ENCODE measurements around the gene RANBP10. TPM values are rescaled to one million over a fixed set of nuclear protein-coding genes. Genes with fewer than 3 reads are reported as not detected.
A peak's percentile ranks its signal among the peaks of the same experiment; 100 is the strongest.

The RANBP10 gene
- total and polyA plus RNA-seq, 9 of the 15 experiments (the other 6 are each of a cell fraction or from before 2014, with no cell fraction given): 0.61 to 19.3 (median 5.9) TPM

- TF ChIP-seq BDP1 (IDR thresholded peaks at IDR 0.05; ENCODE audit: insufficient read depth, insufficient read length): no peak
- 0 out of 2 replicates have a peak, but pooled peaks have one; percentile 25 for TF ChIP-seq SMARCE1 (IDR thresholded peaks at IDR 0.05)
- no peak for TF ChIP-seq ZNF23 (CRISPR knock-in tag; IDR thresholded peaks at IDR 0.05)
- no peak for TF ChIP-seq KAT8 (IDR thresholded peaks at IDR 0.05; ENCODE audit: low read depth)
- no peak for TF ChIP-seq MYNN (IDR thresholded peaks at IDR 0.05)
- no peak for TF ChIP-seq MYNN (CRISPR knock-in tag; IDR thresholded peaks at IDR 0.05)
- TF ChIP-seq ZEB2 (IDR thresholded peaks at IDR 0.05): no peak
- TF ChIP-seq NRF1 (conservative IDR thresholded peaks at IDR 0.05 in 1 of 2, IDR thresholded peaks at IDR 0.05 in 1 of 2): no peak
- no peak for TF ChIP-seq HCFC1 (IDR thresholded peaks at IDR 0.05; ENCODE audit: low read depth, low read length)
- TF ChIP-seq NR3C1 (CRISPR knock-in tag; IDR thresholded peaks at IDR 0.05): peak; percentile 80; the same call in 1 of the 2 replicates
- TF ChIP-seq E2F4 (CRISPR knock-in tag; IDR thresholded peaks at IDR 0.05; ENCODE audit: low read depth): 0 out of 2 replicates have a peak, but pooled peaks have one; percentile 39
- TF ChIP-seq PREB (CRISPR knock-in tag; IDR thresholded peaks at IDR 0.05): 0 out of 2 replicates have a peak, but pooled peaks have one; percentile 13
- 0 out of 2 replicates have a peak, but pooled peaks have one; percentile 12 for TF ChIP-seq ZBTB9 (CRISPR knock-in tag; IDR thresholded peaks at IDR 0.05)
- no peak for TF ChIP-seq ARHGAP35 (IDR thresholded peaks at IDR 0.05; ENCODE audit: partially characterized antibody)
- no peak for TF ChIP-seq TFE3 (CRISPR knock-in tag; IDR thresholded peaks at IDR 0.05)
- TF ChIP-seq CBFA2T2 (conservative IDR thresholded peaks at IDR 0.05): no peak
- TF ChIP-seq BRD4 (IDR thresholded peaks at IDR 0.05): no peak
- 0 out of 2 replicates have a peak, but pooled peaks have one; percentile 29 for TF ChIP-seq ZNF175 (CRISPR knock-in tag; IDR thresholded peaks at IDR 0.05; ENCODE audit: low read depth)
- no peak for TF ChIP-seq C11orf30 (IDR thresholded peaks at IDR 0.05; ENCODE audit: low read depth)
- no peak for TF ChIP-seq IRF2 (CRISPR knock-in tag; IDR thresholded peaks at IDR 0.05)
- no peak for TF ChIP-seq ATF1 (CRISPR knock-in tag; IDR thresholded peaks at IDR 0.05)
- no peak for TF ChIP-seq ATF1 (tag; IDR thresholded peaks at IDR 0.05)
- no peak for TF ChIP-seq ZNF589 (CRISPR knock-in tag; IDR thresholded peaks at IDR 0.05; ENCODE audit: low read depth)
- peak; percentile 35 for TF ChIP-seq TCF3 (CRISPR knock-in tag; IDR thresholded peaks at IDR 0.05)
- no peak for TF ChIP-seq HDAC3 (IDR thresholded peaks at IDR 0.05; ENCODE audit: borderline replicate concordance, partially characterized antibody)
- no peak for TF ChIP-seq CTBP1 (IDR thresholded peaks at IDR 0.05; ENCODE audit: borderline replicate concordance)
Observed at GRCh38 chr16:67847064-67847861, 40.9 kb upstream of the RANBP10 start, which contains the start of gene CENPT (continued).
